Liver (tissue), 3 donors: ENCODE data around the gene FZD7.

Source experiments
- GABPA ChIP-seq, 2 donors: IDR thresholded peaks in 1 of 2; conservative IDR thresholded peaks in 1 of 2; 2 replicates each; pipeline ENCODE4 v1.6.1; 2016; ENCODE audit warnings: antibody characterized with exemption in 2 of 2, mild to moderate bottlenecking in 1 of 2, moderate library complexity in 1 of 2
- RAD21 ChIP-seq, 2 donors: IDR thresholded peaks; 2 replicates each; pipeline ENCODE4 v1.6.1; 2016; ENCODE audit warnings: antibody characterized with exemption in 2 of 2, mild to moderate bottlenecking in 2 of 2
- TAF1 ChIP-seq: conservative IDR thresholded peaks from 2 replicates; pipeline ENCODE4 v1.6.1; 2016; ENCODE audit warnings: antibody characterized with exemption, mild to moderate bottlenecking
- YY1 ChIP-seq: IDR thresholded peaks from 2 replicates; pipeline ENCODE4 v1.6.1; 2016; ENCODE audit warnings: antibody characterized with exemption, mild to moderate bottlenecking
- TF ChIP-seq, protein P1 (sequence below): IDR thresholded peaks from 2 replicates; pipeline ENCODE4 v1.6.1; 2016; ENCODE audit warnings: antibody characterized with exemption
- TF ChIP-seq, protein P2 (sequence below): fragments of 150-350 bp; IDR thresholded peaks from 2 replicates; pipeline ENCODE4 v1.5.1; 2017; ENCODE audit warnings: improper control_type of control experiment, low read depth, low read length; ENCODE audit not compliant: missing input control
- donor health status: healthy.
- donor health status: healthy.

GRCh38 chr2:201990069-201990468 lies 43.6 kb upstream of the FZD7 start:
- no peak for TF ChIP-seq YY1
- TF ChIP-seq, protein P1, sequence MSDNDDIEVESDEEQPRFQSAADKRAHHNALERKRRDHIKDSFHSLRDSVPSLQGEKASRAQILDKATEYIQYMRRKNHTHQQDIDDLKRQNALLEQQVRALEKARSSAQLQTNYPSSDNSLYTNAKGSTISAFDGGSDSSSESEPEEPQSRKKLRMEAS = no peak
- no peak for TF ChIP-seq RAD21 (IDR thresholded peaks at IDR 0.05)
- TF ChIP-seq TAF1 = no peak
- TF ChIP-seq, protein P2, sequence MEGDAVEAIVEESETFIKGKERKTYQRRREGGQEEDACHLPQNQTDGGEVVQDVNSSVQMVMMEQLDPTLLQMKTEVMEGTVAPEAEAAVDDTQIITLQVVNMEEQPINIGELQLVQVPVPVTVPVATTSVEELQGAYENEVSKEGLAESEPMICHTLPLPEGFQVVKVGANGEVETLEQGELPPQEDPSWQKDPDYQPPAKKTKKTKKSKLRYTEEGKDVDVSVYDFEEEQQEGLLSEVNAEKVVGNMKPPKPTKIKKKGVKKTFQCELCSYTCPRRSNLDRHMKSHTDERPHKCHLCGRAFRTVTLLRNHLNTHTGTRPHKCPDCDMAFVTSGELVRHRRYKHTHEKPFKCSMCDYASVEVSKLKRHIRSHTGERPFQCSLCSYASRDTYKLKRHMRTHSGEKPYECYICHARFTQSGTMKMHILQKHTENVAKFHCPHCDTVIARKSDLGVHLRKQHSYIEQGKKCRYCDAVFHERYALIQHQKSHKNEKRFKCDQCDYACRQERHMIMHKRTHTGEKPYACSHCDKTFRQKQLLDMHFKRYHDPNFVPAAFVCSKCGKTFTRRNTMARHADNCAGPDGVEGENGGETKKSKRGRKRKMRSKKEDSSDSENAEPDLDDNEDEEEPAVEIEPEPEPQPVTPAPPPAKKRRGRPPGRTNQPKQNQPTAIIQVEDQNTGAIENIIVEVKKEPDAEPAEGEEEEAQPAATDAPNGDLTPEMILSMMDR = no peak
- TF ChIP-seq GABPA (IDR thresholded peaks at IDR 0.05 in 1 of 2, conservative IDR thresholded peaks at IDR 0.05 in 1 of 2) = no peak
